Peyer's patch (tissue), 4 donors: ENCODE results near the gene SMYD3. TPM values are rescaled to one million over a fixed set of nuclear protein-coding genes. Genes with fewer than 3 reads are reported as not detected.

ENCODE experiments used
- DNase-seq, 3 donors: peaks; one replicate each; pipeline ENCODE4 v3.0.0-alpha.2; 2017 to 2019
- H3K27ac ChIP-seq, 4 donors: fragments of 200-600 bp; sonication (generic); one replicate each; pipeline ENCODE4 v1.5.1; 2016 to 2019
- H3K27me3 ChIP-seq, 2 donors: fragments of 200-600 bp; sonication (generic); one replicate each; pipeline ENCODE4 v1.5.1; 2019
- H3K36me3 ChIP-seq, 3 donors: fragments of 200-600 bp; sonication (generic); one replicate each; pipeline ENCODE4 v1.5.1; 2016 to 2019
- H3K4me1 ChIP-seq, 4 donors: fragments of 200-600 bp; sonication (generic); one replicate each; pipeline ENCODE4 v1.5.1; 2016 to 2019
- H3K4me3 ChIP-seq, 4 donors: fragments of 200-600 bp; sonication (generic); 1 replicate in 3 of 4; 2 replicates in 1 of 4; pipeline ENCODE4 v1.5.1; 2016 to 2019; ENCODE audit warnings: mild to moderate bottlenecking in 1 of 4
- H3K9me3 ChIP-seq, 4 donors: fragments of 200-600 bp; sonication (generic); one replicate each; pipeline ENCODE4 v1.5.1; 2016 to 2019; ENCODE audit warnings: mild to moderate bottlenecking in 1 of 4
- POLR2A ChIP-seq, 2 donors: fragments of 450-650 bp; IDR thresholded peaks; one replicate each; pipeline ENCODE4 v1.5.1; 2017; ENCODE audit warnings: antibody characterized with exemption in 2 of 2, mild to moderate bottlenecking in 2 of 2, moderate library complexity in 2 of 2
- total RNA-seq, 4 donors: library from RNA; depleted of rRNA; stranded (reverse); fragments of >200 nt; gene quantifications; one replicate each; pipeline ENCODE4 v1.1.0, GENCODE V29; 2016
- TF ChIP-seq, protein P1 (sequence below), 6 experiments: fragments of 450-650 bp in 4 of 6; fragments of 200-600 bp in 2 of 6; sonication (generic) in 1 of 6; IDR thresholded peaks; one replicate each; pipeline ENCODE4 v1.5.1; 2017 to 2019; ENCODE audit warnings: antibody characterized with exemption in 6 of 6, mild to moderate bottlenecking in 3 of 6, moderate library complexity in 1 of 6

The SMYD3 gene
- total RNA-seq, 4 donors from 2014 or later, result 19.8 to 55.3 (median 26.9) TPM

DNA sequence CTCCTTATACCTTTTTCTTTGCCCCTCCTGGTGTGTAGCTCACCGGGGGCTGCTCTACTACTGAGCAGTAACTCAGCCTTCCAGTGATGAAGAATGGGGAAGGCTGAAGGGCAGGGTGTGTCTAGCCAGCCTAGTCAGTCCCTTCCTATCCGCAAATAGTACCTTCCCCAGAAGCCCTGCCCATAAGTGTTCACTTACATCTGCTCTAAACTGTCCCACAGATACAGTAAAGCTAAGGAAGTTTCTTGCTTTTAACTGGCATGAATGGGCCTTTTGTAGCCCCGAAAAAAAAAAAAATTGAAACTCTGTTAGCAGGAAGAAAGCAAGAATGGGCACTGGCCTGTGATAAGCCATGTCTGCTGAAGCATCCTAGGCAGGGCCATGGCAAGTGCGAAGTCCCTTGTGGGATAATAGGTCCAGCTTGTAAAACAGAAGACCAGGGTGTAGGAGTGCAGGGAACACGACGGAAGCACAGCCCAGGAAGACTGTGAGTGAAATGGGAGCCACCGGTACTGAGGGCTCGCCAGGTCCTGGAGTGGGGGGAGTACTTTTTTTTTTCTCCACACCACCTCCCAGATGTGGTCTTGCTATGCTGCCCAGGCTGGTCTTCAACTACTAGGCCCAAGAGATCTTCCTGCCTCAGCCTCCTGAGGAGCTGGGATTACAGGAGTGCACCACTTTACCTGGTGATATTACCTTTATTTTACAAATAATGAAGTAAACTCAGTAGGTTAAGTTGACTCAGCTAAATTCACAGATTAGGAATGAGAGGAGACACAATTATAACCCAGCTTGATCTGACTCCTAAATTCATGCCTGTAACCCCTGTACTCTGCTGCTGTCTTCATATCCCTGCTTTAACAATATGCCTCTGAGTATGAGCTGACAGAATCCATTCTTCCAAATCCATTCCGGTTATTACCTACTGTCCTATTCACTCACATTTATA is 347.5 kb downstream of the SMYD3 start:
- Histone ChIP-seq H3K27me3 (no peaks in the 10 kb centered on the region), H3K9me3 (no peaks in the 10 kb centered on the region)
- DNase-seq, result no peak

DNA sequence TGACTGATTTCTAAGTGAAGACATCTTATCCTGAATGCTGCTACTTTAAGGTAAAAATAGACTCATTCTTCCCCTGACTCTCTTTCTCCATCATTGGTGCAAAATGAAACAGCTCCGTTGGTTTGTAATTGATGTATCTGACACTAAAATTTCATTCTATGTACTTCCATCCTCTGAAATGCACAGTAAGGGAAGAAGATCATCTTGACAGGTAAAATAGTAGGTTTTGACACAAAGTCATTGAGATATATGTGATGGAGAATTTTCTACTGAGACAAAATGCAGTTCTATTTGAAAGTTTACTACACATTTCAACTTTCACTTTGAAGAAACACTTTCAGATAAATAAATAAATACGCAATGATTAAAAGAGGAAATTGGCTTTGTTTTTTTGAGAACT is 348.9 kb downstream of the SMYD3 start:
- DNase-seq, result no peak
- no peak overlapping the region for H3K4me3 ChIP-seq
- H3K4me1 ChIP-seq, result no peaks in the 10 kb centered on the region
- no peak overlapping the region for H3K27ac ChIP-seq
- H3K36me3 ChIP-seq, result no peaks in the 10 kb centered on the region
- no peaks in the 10 kb centered on the region for H3K27me3 ChIP-seq
- TF ChIP-seq, protein P1, sequence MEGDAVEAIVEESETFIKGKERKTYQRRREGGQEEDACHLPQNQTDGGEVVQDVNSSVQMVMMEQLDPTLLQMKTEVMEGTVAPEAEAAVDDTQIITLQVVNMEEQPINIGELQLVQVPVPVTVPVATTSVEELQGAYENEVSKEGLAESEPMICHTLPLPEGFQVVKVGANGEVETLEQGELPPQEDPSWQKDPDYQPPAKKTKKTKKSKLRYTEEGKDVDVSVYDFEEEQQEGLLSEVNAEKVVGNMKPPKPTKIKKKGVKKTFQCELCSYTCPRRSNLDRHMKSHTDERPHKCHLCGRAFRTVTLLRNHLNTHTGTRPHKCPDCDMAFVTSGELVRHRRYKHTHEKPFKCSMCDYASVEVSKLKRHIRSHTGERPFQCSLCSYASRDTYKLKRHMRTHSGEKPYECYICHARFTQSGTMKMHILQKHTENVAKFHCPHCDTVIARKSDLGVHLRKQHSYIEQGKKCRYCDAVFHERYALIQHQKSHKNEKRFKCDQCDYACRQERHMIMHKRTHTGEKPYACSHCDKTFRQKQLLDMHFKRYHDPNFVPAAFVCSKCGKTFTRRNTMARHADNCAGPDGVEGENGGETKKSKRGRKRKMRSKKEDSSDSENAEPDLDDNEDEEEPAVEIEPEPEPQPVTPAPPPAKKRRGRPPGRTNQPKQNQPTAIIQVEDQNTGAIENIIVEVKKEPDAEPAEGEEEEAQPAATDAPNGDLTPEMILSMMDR (IDR thresholded peaks at IDR 0.05), result no peak
- no peaks in the 10 kb centered on the region for H3K9me3 ChIP-seq

More for the DNA sequence above, 347.5 kb downstream of the SMYD3 start:
- no peaks in the 10 kb centered on the region for H3K4me1 ChIP-seq
- H3K4me3 ChIP-seq, result no peak overlapping the region
- H3K27ac ChIP-seq, result no peak overlapping the region
- no peak for TF ChIP-seq POLR2A (IDR thresholded peaks at IDR 0.05)
- TF ChIP-seq, protein P1 (IDR thresholded peaks at IDR 0.05), result no peak
- no peaks in the 10 kb centered on the region for H3K36me3 ChIP-seq

DNA sequence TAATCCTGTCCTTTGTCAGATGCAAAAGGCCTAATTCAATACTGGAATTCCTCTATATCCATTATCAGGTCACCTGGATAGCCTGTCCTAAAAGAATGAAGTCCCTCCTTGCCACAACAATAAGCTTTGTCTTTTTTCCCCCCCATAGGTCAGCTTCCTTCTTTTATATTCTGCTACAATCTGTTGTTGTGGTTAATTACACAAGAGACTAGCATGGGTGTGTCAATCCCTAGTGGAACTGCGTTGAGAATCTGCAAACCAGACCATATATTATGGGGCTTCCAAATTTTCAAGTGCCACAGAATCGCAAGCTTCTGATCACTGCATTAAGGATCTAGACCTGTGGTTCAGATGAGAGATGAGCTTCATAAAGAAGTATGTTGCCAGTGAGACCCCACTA is 349.6 kb downstream of the SMYD3 start:
- Histone ChIP-seq H3K27me3 (no peaks in the 10 kb centered on the region), H3K9me3 (no peaks in the 10 kb centered on the region), H3K4me1 (no peaks in the 10 kb centered on the region), H3K27ac (no peak overlapping the region), H3K4me3 (no peak overlapping the region), H3K36me3 (no peaks in the 10 kb centered on the region)
- TF ChIP-seq, protein P1 (IDR thresholded peaks at IDR 0.05), result no peak
- no peak for TF ChIP-seq POLR2A (IDR thresholded peaks at IDR 0.05)
- no peak for DNase-seq

DNA sequence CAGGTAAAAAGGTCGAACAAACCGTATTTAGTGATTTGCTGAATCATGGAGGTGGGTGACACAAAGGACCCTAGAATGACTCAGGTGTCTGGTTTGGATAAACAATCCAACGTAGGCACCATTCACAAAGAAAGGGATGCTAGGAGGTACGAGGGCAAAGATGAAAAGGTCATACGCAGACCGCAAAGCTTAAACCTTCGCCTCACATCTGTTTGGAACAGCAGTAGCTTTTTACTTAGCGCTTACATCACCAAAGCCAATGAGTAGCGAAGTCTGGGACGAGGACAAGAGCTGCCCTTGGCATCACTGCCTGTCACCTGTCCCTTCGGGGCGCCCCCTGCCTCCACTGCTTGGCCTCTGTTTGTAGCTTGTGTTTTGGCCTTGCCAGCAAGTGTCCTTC is 350.2 kb downstream of the SMYD3 start:
- H3K4me3 ChIP-seq, result no peak overlapping the region
- TF ChIP-seq POLR2A (IDR thresholded peaks at IDR 0.05), result no peak
- TF ChIP-seq, protein P1 (IDR thresholded peaks at IDR 0.05), result no peak
- no peaks in the 10 kb centered on the region for H3K4me1 ChIP-seq
- H3K27ac ChIP-seq, result no peak overlapping the region
- DNase-seq, result no peak
- no peaks in the 10 kb centered on the region for H3K27me3 ChIP-seq
- no peaks in the 10 kb centered on the region for H3K9me3 ChIP-seq
- H3K36me3 ChIP-seq, result no peaks in the 10 kb centered on the region

DNA sequence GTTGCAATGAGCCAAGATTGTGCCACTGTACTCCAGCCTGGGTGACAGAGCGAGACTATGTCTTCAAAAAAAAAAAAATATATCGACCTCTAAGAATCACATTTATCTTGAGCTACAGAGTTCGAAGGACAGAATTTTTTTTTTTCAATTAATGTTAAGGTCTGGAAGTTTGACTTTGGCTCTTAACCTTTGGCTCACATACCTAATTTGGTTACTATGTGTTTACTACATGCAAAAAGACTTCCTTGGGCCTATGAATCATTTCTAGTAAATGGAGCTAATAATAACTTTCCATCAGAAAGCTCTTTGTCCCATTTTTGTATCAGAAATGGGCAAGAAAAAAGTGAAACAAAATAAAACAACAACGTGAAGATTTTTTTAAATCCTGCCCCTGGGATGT is 351.2 kb downstream of the SMYD3 start:
- Histone ChIP-seq H3K4me3 (no peak overlapping the region), H3K4me1 (no peaks in the 10 kb centered on the region), H3K9me3 (no peaks in the 10 kb centered on the region), H3K27me3 (no peaks in the 10 kb centered on the region), H3K27ac (no peak overlapping the region), H3K36me3 (no peaks in the 10 kb centered on the region)
- TF ChIP-seq POLR2A (IDR thresholded peaks at IDR 0.05), result no peak
- DNase-seq, result no peak

DNA sequence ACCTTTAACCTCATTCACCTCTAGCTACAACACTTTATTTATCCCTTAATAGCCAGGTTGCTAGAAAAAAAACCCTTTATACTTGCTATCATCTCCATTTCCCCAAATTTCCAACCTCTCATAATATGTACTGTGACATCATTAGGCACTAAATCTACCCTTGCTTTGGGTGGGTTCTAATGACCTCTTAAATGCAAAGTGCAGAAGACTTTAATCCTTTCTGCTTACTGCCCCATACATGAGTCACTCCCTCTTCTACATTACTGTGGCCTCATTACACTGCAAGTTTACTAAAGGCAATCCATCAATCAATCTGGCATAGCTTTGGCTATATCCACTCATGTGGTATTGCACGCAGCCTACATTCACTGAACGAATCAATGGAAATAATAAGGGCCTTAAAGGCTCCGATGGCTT is 353.3 kb downstream of the SMYD3 start:
- DNase-seq, result no peak
- H3K9me3 ChIP-seq, result no peaks in the 10 kb centered on the region
- H3K27me3 ChIP-seq, result no peaks in the 10 kb centered on the region
- no peak overlapping the region for H3K4me3 ChIP-seq
- H3K36me3 ChIP-seq, result no peaks in the 10 kb centered on the region
- TF ChIP-seq POLR2A (IDR thresholded peaks at IDR 0.05), result no peak
- H3K4me1 ChIP-seq, result no peaks in the 10 kb centered on the region
- H3K27ac ChIP-seq, result no peak overlapping the region
